DMS 273 treated with DMSO at 0.1 percent for 48 hours (cell line): ENCODE results near the gene GJD2.

Source experiments
- DNase-seq: peaks from one replicate; lab custom pipeline; 2025; lab: John Stamatoyannopoulos, UW

GJD2 gene

GRCh38 chr15:34754674-34755418 lies at the start of gene GJD2:
Gene GJD2 (minus strand): TSS chr15:34754998. CDS start chr15:34754488, 510 bp downstream.
- DNase-seq: no peak

DNA sequence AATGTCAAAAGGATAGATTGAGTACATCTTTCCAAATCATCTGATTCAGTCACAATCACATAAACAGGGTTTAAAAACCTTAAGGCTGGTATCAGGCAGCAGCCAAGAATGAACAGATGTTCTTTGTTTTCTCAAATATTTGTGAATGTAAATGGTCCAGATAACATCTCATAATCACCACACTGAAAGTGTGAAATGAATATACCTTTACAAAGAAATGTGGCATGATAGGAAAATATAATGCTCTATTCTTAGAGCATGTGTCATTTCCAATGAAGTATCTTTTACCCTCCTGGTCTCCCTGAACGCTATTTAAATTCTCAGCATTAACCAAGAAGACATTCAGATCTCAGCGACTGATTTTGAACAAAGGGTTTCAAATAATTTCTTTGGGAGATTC lies 49.3 kb upstream of the GJD2 start:
- no peak for DNase-seq

DNA sequence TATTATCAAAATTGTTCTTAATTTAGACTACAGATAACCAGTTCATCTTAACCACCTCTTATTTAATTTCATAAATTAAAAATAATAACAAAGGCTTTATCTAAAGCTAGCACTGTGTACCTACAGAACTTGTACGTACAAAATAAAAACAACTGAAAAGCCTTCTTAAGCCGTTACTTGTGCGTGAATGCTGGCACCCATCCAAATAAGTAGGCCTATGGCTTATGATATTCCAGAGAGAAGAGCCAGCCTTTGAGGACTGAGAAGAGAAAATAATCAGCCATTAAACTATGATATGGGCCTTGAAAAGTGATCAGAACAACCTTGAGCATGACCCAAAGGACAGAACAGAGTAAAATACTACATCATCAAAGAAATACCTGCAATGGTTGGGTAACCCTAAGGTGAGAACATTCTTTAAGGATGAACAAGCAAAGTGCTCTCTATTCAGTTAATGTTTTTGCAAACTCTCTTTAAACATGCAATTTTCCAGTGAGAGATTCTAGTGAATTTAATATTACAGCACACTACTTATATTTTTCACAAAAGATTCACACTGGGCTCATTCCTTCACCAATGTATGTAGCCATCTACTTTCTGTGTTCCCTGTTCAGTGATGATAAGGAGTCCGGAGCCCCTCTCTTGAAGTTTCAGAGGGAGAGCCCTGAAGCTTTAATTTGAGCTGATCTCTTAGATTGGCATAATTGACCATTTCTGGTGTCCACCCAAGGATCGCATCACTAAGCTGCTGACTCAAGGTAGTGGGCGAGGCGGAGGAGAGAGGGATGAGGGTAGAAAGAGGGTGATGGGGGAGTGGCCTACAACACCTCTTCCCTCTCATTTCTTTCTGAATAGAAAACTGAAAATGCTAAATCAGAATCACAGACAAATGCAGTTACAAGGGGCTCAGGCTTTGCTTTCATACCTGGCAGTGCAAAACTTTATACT lies 48.3 kb upstream of the GJD2 start:
- DNase-seq: no peak

DNA sequence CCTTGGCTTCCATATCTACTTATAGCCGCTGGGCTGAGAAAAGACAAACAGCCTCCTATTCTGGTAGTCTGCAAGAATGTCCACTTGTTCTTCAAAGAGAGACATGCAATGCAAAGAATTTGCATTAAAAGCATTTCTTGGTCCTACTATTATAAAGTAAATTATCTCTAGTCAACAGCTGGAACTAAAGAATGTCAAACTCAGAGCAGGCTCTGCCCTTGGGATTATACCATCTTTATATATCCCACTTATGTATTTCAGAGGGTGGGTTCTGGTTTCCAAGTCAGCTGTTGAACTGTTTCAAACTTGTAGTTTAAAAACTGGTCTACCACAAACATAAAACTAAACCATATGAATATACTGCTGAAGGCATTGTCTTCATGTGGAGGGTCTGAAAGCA lies 47.6 kb upstream of the GJD2 start:
- no peak for DNase-seq

DNA sequence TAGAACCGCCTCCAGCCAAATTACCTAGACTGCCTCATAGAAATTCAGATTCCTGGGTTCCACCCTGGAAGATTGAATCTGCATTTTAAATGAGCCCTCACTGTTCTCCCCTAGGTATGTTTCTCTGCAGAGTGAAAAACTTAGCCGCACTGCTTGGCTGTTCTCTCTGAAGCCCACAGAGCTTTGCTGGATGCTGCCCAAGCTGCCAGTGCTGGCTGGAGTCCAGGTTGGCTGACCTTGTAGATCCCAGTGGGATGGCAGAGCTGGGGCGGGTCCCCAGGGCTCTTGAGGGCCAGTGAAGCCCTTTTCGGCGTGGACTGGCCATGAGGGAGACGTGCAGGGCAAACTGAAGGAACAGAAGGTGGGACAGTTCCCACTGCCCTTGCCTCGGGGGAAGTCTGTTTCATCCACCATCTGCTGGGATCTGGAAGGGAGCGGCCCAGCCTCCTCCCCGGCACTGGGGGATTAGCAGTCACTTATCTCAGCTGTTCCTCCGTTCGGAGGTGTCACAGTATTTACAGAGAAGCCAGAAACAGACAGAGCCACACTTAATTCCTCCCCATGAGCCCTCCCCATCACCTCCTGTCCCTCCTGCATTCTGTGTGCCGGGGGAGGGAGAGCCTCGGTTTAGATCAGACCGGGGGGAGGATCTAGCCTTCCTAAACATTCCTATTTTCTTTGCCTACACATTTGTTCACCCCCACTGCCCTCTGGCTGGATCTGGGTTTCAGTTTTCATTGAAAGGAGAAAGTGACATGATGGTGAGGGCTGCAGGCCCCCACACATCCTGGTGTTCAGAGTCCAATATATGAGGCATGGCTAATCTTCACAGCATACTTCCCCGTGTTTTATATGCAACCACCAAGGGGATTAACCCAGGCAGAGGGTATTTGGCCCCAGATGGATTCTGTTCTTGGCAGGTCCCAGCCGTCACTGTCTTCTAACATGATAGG lies 44.6 kb upstream of the GJD2 start:
- DNase-seq: peak; percentile 73

- no peak for DNase-seq
Measured at GRCh38 chr15:34796847-34797435, 42.1 kb upstream of the GJD2 start.

GRCh38 chr15:34795267-34796081 lies 40.7 kb upstream of the GJD2 start, which contains the start of gene ACTC1:
Gene ACTC1 (minus strand): TSS chr15:34795549. CDS start chr15:34794808, 741 bp downstream.
- no peak for DNase-seq

- DNase-seq: no peak
Measured at GRCh38 chr15:34794590-34795206, 39.9 kb upstream of the GJD2 start.

DNA sequence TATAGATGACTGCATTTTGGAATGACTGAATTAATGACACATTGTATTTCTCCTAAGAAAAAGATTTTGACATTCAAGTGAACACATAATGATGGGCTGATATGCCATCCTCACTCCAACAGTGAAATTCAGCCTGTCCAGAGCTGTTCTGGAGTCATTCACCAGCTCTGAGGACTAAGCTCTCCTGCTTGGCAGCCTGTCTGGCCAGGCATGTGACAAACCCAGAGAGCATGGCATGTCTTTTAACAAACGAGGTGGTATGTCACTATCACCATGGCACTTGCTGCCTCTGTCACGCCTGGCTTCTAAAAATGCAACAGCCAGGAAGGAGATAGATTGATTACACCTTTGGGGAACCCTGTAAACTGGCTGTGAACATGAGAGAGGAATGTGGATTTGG lies 39.1 kb upstream of the GJD2 start:
- no peak for DNase-seq

GRCh38 chr15:34793071-34793470 lies 38.3 kb upstream of the GJD2 start:
- DNase-seq: no peak

- no peak for DNase-seq
Measured at GRCh38 chr15:34791701-34792100, 36.9 kb upstream of the GJD2 start.

DNA sequence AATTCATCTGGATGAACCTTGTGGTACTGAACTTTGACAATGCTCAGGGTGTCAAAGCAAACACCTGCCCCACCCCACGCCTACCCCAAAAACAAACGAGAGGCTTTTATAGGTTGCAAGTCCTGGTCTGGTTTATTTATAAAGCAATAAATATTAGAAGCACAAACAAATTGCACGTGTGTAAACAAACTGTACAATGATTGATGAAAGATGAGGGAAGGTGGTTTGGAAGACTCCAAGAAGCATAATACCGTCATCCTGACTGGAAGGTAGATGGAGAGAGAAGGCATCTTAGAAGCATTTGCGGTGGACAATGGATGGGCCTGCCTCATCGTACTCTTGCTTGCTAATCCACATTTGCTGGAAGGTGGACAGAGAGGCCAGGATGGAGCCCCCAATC lies 35.3 kb upstream of the GJD2 start:
- DNase-seq: no peak

- no peak for DNase-seq
Measured at GRCh38 chr15:34789326-34789725, 34.5 kb upstream of the GJD2 start.

DNA sequence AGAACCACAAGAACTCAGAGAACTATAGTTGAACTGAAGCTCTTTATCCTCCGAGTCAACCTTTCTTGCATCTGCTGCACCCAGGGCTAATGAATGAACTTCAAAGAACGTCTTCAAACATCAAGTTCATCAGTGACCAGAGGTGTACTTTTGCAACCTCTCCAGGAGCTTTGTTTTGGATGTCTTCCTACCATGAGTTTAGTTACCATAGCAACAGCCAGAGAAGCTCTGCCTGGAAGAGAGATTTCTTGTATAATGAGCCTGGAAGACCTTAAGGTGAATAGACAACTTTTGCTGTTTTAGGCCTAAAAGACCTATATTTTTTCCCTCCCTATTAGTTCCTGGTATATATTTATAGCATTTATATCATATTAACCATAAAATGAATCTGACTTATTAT lies 31.4 kb upstream of the GJD2 start:
- DNase-seq: no peak

DNA sequence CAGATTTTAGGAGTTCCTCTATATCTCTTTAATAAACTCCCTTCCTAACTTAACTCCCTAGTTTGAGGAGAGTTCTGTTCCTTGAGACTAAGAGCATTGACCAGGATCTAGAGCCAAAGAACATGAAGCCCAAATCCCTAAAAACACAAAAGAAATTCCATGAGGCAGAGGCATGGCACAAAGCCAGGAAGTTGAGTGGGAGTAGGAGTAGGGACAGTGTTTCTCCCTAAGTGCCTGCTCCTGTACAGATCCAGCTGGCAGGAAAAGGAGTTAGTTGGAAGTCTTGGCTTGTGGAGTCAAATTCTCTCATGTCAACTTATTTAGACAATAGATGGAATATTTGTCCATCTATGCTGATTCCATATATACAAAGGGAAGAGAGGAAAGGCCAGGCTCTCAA lies 29.2 kb upstream of the GJD2 start:
- DNase-seq: no peak

DNA sequence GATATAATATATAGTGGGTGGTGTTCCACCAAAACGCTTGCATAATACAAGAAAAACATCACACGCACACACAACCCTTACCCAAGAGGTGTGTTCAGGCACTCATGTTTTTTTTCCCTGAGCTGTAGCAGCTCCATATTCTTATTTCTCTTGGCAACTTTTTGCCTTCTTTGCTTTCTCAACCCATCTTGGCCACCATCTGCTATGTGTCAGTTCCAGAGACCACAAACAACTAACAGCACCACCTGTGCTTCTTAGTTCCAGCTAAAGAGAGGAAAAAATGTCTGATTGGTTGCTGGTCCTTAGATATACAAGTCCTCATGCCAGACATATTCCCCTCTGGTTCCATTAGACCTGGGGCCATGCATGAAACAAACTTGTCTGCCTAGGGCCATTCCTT lies 28.6 kb upstream of the GJD2 start:
- peak; percentile 70 for DNase-seq

GRCh38 chr15:34782901-34783300 lies 28.1 kb upstream of the GJD2 start:
- DNase-seq: no peak

DNA sequence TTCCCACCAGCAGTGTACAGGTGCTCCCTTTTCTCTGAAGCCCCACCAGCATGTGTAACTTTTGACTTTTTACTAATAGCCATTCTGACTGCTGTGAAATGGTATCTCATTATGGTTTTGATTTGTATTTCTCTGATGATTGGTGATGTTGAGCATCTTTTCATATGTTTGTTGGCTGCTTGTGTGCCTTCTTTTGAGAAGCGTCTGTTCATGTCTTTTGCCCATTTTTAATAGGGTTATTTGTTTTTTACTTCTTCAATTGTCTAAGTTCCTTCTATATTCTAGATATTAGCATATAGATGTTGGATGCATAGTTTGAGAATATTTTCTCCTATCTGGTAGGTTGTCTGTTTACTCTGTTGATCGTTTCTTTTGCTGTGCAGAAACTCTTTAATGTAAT lies 25.9 kb upstream of the GJD2 start:
- no peak for DNase-seq

GRCh38 chr15:34776606-34777105 lies 21.9 kb upstream of the GJD2 start:
- DNase-seq: no peak

DNA sequence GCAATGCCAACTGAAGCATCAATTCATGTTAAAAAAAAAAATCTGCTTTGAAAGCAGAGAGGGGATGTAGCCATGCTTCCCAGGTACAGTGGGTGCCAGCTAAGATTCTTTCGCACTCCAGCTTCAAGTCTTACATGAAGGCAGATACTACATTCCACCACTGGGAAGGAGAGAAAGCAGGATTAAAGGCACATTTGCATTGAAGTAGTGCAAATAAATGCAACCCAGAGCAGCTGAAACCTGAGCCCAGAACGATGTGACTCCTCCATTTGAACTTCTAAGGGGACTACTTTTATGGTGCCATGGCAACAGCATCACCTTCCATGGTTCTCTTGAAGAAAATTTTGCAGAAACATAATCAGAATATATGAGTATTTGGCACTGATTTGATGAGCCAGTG lies 19.1 kb upstream of the GJD2 start:
- no peak for DNase-seq
